ENCODE results near the gene PDILT. TPM values are rescaled to one million over a fixed set of nuclear protein-coding genes. Genes with fewer than 3 reads are reported as not detected.
A peak's percentile ranks its signal among the peaks of the same experiment; 100 is the strongest.

Gene PDILT
- total RNA-seq, 4 donors from 2014 or later: not detected

- Histone ChIP-seq H3K4me1 (peaks cover 0 to 5% (median 0%) of the 10 kb centered on the region in 4 donors), H3K27ac (no peak overlapping the region), H3K27me3 (no peaks in the 10 kb centered on the region), H3K9me3 (no peaks in the 10 kb centered on the region), H3K36me3 (no peaks in the 10 kb centered on the region), H3K4me3 (no peak overlapping the region)
- TF ChIP-seq CTCF (IDR thresholded peaks at IDR 0.05) (peak; percentile 39 to 84 (median 54)), POLR2A (IDR thresholded peaks at IDR 0.05) (no peak)
- DNase-seq: peak; percentile 25 to 77 (median 68)
Observed at GRCh38 chr16:20385844-20386832, 18.4 kb downstream of the PDILT start.

GRCh38 chr16:20383106-20384029 lies 21.2 kb downstream of the PDILT start:
- no peaks in the 10 kb centered on the region for H3K27me3 ChIP-seq
- H3K27ac ChIP-seq: no peak overlapping the region
- peak; percentile 26 to 77 (median 74) for TF ChIP-seq CTCF (IDR thresholded peaks at IDR 0.05)
- no peak for TF ChIP-seq POLR2A (IDR thresholded peaks at IDR 0.05)
- peak in 2 of 3 donors; percentile 24 to 68 for DNase-seq
- H3K9me3 ChIP-seq: no peaks in the 10 kb centered on the region
- H3K36me3 ChIP-seq: no peaks in the 10 kb centered on the region
- peaks cover 0 to 5% (median 0%) of the 10 kb centered on the region in 4 donors for H3K4me1 ChIP-seq
- no peak overlapping the region for H3K4me3 ChIP-seq

GRCh38 chr16:20382202-20382948 lies 22.2 kb downstream of the PDILT start:
- Histone ChIP-seq H3K4me1 (peaks cover 0 to 5% (median 0%) of the 10 kb centered on the region in 4 donors), H3K9me3 (no peaks in the 10 kb centered on the region), H3K36me3 (no peaks in the 10 kb centered on the region), H3K27me3 (no peaks in the 10 kb centered on the region), H3K4me3 (no peak overlapping the region), H3K27ac (no peak overlapping the region)
- DNase-seq: no peak
- TF ChIP-seq CTCF (IDR thresholded peaks at IDR 0.05) (no peak), POLR2A (IDR thresholded peaks at IDR 0.05) (no peak)

- Histone ChIP-seq H3K4me3 (no peak overlapping the region), H3K9me3 (no peaks in the 10 kb centered on the region), H3K27me3 (no peaks in the 10 kb centered on the region), H3K36me3 (no peaks in the 10 kb centered on the region), H3K27ac (no peak overlapping the region), H3K4me1 (no peaks in the 10 kb centered on the region)
- TF ChIP-seq POLR2A (IDR thresholded peaks at IDR 0.05) (no peak), CTCF (IDR thresholded peaks at IDR 0.05) (no peak)
- DNase-seq: no peak
Observed at GRCh38 chr16:20380782-20381181, 23.8 kb downstream of the PDILT start.

- Histone ChIP-seq H3K9me3 (no peaks in the 10 kb centered on the region), H3K27me3 (no peaks in the 10 kb centered on the region), H3K4me1 (no peaks in the 10 kb centered on the region), H3K27ac (no peak overlapping the region), H3K36me3 (no peaks in the 10 kb centered on the region), H3K4me3 (no peak overlapping the region)
- TF ChIP-seq POLR2A (IDR thresholded peaks at IDR 0.05) (no peak), CTCF (IDR thresholded peaks at IDR 0.05) (no peak)
- DNase-seq: no peak
Observed at GRCh38 chr16:20377181-20377580, 27.4 kb downstream of the PDILT start.

Measured in Peyer's patch (tissue), 4 donors.